IMR-90 (cell line): ENCODE results near the gene CPOX. TPM values are rescaled to one million over a fixed set of nuclear protein-coding genes. Genes with fewer than 3 reads are reported as not detected.

ENCODE experiments used
- ATAC-seq: fragments of 200-7000 bp; cut with Tn5 transposase; 2 replicates; pipeline ENCODE4 v1.9.1; 2020; ENCODE audit warnings: low read depth, mild to moderate bottlenecking, moderate library complexity
- BruUV-seq: library from RNA; stranded (reverse); fragments of 400-500 nt; replicated peaks from 2 replicates; lab custom pipeline; 2021; lab: Mats Ljungman, UMichigan
- CTCF ChIA-PET: fragments of 300-600 bp; formaldehyde crosslinking; extraction: SDS; loops from one replicate; lab custom pipeline; 2021; ENCODE audit warnings: antibody characterized with exemption; lab: Yijun Ruan, JAX
- POLR2A ChIA-PET: fragments of 300-600 bp; sonication (Branson Sonifier 250); formaldehyde crosslinking; loops from one replicate; lab custom pipeline; 2022; ENCODE audit warnings: antibody characterized with exemption; ENCODE audit not compliant: unreplicated experiment; lab: Charles Lee
- DNase-seq: peaks from one replicate; pipeline ENCODE4 v3.0.0; 2013
- H2AFZ ChIP-seq: replicated peaks from 2 replicates; pipeline ENCODE3; 2013; ENCODE audit warnings: low read length, mild to moderate bottlenecking; ENCODE audit not compliant: poor library complexity
- H2AK5ac ChIP-seq: 2 replicates; pipeline ENCODE4 v1.6.1; 2013; ENCODE audit warnings: low read depth, low read length, inconsistent platforms
- H2AK9ac ChIP-seq: replicated peaks from 2 replicates; pipeline ENCODE3; 2013; ENCODE audit warnings: mild to moderate bottlenecking, low read depth, low read length, moderate library complexity; ENCODE audit not compliant: poor library complexity
- H2BK120ac ChIP-seq: 2 replicates; pipeline ENCODE4 v1.6.1; 2013; ENCODE audit warnings: low read depth, low read length, inconsistent platforms
- H2BK15ac ChIP-seq: 3 replicates; pipeline ENCODE4 v1.6.1; 2013; ENCODE audit warnings: low read depth, low read length, inconsistent platforms
- H2BK20ac ChIP-seq: 2 replicates; pipeline ENCODE4 v1.6.1; 2013; ENCODE audit warnings: low read depth, mild to moderate bottlenecking, inconsistent platforms, low read length, moderate library complexity
- H2BK5ac ChIP-seq: 2 replicates; pipeline ENCODE4 v1.6.1; 2013; ENCODE audit warnings: mild to moderate bottlenecking, low read depth, low read length, inconsistent platforms; ENCODE audit not compliant: poor library complexity, severe bottlenecking
- H3K14ac ChIP-seq: replicated peaks from 2 replicates; pipeline ENCODE4 v1.6.1; 2013; ENCODE audit warnings: low read depth, low read length, inconsistent platforms
- H3K18ac ChIP-seq: 2 replicates; pipeline ENCODE4 v1.6.1; 2013; ENCODE audit warnings: low read depth, low read length, control low read depth
- H3K23ac ChIP-seq: 2 replicates; pipeline ENCODE4 v1.6.1; 2013; ENCODE audit warnings: low read depth, low read length, inconsistent platforms
- H3K27ac ChIP-seq: 2 replicates; pipeline ENCODE4 v1.5.1; 2013; ENCODE audit warnings: mild to moderate bottlenecking, control low read depth, low read length; ENCODE audit not compliant: insufficient read depth
- H3K27me3 ChIP-seq: 2 replicates; pipeline ENCODE4 v1.6.1; 2013; ENCODE audit warnings: low read length; ENCODE audit not compliant: control insufficient read depth, insufficient read depth
- H3K36me3 ChIP-seq: 2 replicates; pipeline ENCODE4 v1.6.1; 2013; ENCODE audit warnings: low read length, mixed read lengths; ENCODE audit not compliant: control insufficient read depth, insufficient read depth
- H3K4ac ChIP-seq: 2 replicates; pipeline ENCODE4 v1.6.1; 2013; ENCODE audit warnings: low read depth, low read length, inconsistent platforms
- H3K4me1 ChIP-seq: 2 replicates; pipeline ENCODE4 v1.6.1; 2013; ENCODE audit warnings: low read length, mixed read lengths; ENCODE audit not compliant: control insufficient read depth, insufficient read depth
- H3K4me2 ChIP-seq: 2 replicates; pipeline ENCODE4 v1.6.1; 2013; ENCODE audit warnings: low read depth, mild to moderate bottlenecking, control low read depth, low read length, moderate library complexity
- H3K4me3 ChIP-seq: 2 replicates; pipeline ENCODE4 v1.5.1; 2013; ENCODE audit warnings: low read depth, mild to moderate bottlenecking, control low read depth, low read length, moderate library complexity; ENCODE audit not compliant: insufficient read depth
- H3K56ac ChIP-seq: 2 replicates; pipeline ENCODE4 v1.6.1; 2013; ENCODE audit warnings: low read length, inconsistent platforms; ENCODE audit not compliant: insufficient read depth; ENCODE audit errors: extremely low read depth
- H3K79me1 ChIP-seq, 2 experiments: 2 replicates each; pipeline ENCODE4 v1.6.1; 2013; ENCODE audit warnings: low read length in 2 of 2, inconsistent platforms in 1 of 2, low read depth in 1 of 2
- H3K9ac ChIP-seq: 2 replicates; pipeline ENCODE4 v1.6.1; 2013; ENCODE audit warnings: low read depth, low read length, control low read depth
- H3K9me1 ChIP-seq: 2 replicates; pipeline ENCODE4 v1.6.1; 2013; ENCODE audit warnings: low read length, inconsistent platforms; ENCODE audit not compliant: insufficient read depth
- H3K9me3 ChIP-seq: 2 replicates; pipeline ENCODE4 v1.6.1; 2013; ENCODE audit warnings: low read length; ENCODE audit not compliant: control insufficient read depth, insufficient read depth
- H4K20me1 ChIP-seq: 2 replicates; pipeline ENCODE4 v1.6.1; 2013; ENCODE audit warnings: low read length, inconsistent platforms; ENCODE audit not compliant: insufficient read depth
- H4K5ac ChIP-seq: 2 replicates; pipeline ENCODE4 v1.6.1; 2013; ENCODE audit warnings: mild to moderate bottlenecking, low read depth, low read length, control low read depth
- H4K8ac ChIP-seq, 2 experiments: 2 replicates each; pipeline ENCODE4 v1.6.1; 2013; ENCODE audit warnings: low read depth in 2 of 2, low read length in 2 of 2, control low read depth in 1 of 2, inconsistent platforms in 1 of 2
- H4K91ac ChIP-seq: 2 replicates; pipeline ENCODE4 v1.6.1; 2013; ENCODE audit warnings: low read depth, low read length, inconsistent platforms; ENCODE audit not compliant: insufficient read depth
- BHLHE40 ChIP-seq: fragments of 150-350 bp; IDR thresholded peaks from 2 replicates; pipeline ENCODE4 v1.6.1; 2016; ENCODE audit warnings: mild to moderate bottlenecking, low read depth, low read length
- CEBPB ChIP-seq: IDR thresholded peaks from 2 replicates; pipeline ENCODE4 v1.6.1; 2012; ENCODE audit warnings: low read depth, low read length, improper control_type of control experiment
- CHD1 ChIP-seq: IDR thresholded peaks from 2 replicates; pipeline ENCODE4 v1.6.1; 2012; ENCODE audit warnings: low read depth, low read length, improper control_type of control experiment
- FOS ChIP-seq: fragments of 150-350 bp; IDR thresholded peaks from 2 replicates; pipeline ENCODE4 v1.6.1; 2016; ENCODE audit warnings: low read depth, low read length
- MAFK ChIP-seq: IDR thresholded peaks from 2 replicates; pipeline ENCODE4 v1.6.1; 2012; ENCODE audit warnings: low read depth, low read length, improper control_type of control experiment
- MAZ ChIP-seq: IDR thresholded peaks from 2 replicates; pipeline ENCODE4 v1.6.1; 2012; ENCODE audit warnings: low read depth, mild to moderate bottlenecking, low read length, improper control_type of control experiment, moderate library complexity, borderline replicate concordance
- MXI1 ChIP-seq: IDR thresholded peaks from 2 replicates; pipeline ENCODE4 v1.6.1; 2012; ENCODE audit warnings: low read depth, mild to moderate bottlenecking, low read length, moderate library complexity, borderline replicate concordance
- NFE2L2 ChIP-seq: fragments of 150-350 bp; IDR thresholded peaks from 2 replicates; pipeline ENCODE4 v1.6.1; 2016; ENCODE audit warnings: low read depth, mild to moderate bottlenecking, low read length
- POLR2A ChIP-seq: IDR thresholded peaks from 2 replicates; pipeline ENCODE4 v1.6.1; 2012; ENCODE audit warnings: mild to moderate bottlenecking, low read depth, low read length
- RAD21 ChIP-seq: IDR thresholded peaks from 2 replicates; pipeline ENCODE4 v1.6.1; 2012; ENCODE audit warnings: low read length, improper control_type of control experiment
- RCOR1 ChIP-seq: IDR thresholded peaks from 2 replicates; pipeline ENCODE4 v1.6.1; 2012; ENCODE audit warnings: mild to moderate bottlenecking, low read length, improper control_type of control experiment; ENCODE audit not compliant: insufficient replicate concordance
- RFX5 ChIP-seq: IDR thresholded peaks from 2 replicates; pipeline ENCODE4 v1.8.0; 2012; ENCODE audit warnings: low read depth, mild to moderate bottlenecking, low read length, moderate library complexity
- SMC3 ChIP-seq: fragments of 150-350 bp; IDR thresholded peaks from 2 replicates; pipeline ENCODE4 v1.6.1; 2016; ENCODE audit warnings: low read depth, mild to moderate bottlenecking, antibody characterized with exemption, low read length, moderate library complexity
- USF2 ChIP-seq: fragments of 150-350 bp; IDR thresholded peaks from 2 replicates; pipeline ENCODE4 v1.6.1; 2017; ENCODE audit warnings: mild to moderate bottlenecking, antibody characterized with exemption, low read length, low read depth
- WGBS, 2 experiments: methylation state at CpG; one replicate each; pipeline versions ENCODE4 v1.1.5 to v1.1.7; 2013; ENCODE audit warnings: missing lambda C conversion rate in 2 of 2; ENCODE audit not compliant: insufficient read length in 1 of 2; ENCODE audit errors: extremely low coverage in 2 of 2; 5-methylcytosine and 5-hydroxymethylcytosine counted together
- dilution Hi-C: fragments of 300-500 bp; cut with HindIII; formaldehyde crosslinking; loops from one replicate; pipeline ENCODE4 v1.14.3; 2018; ENCODE audit warnings: low sequenced_read_pairs; ENCODE audit not compliant: unreplicated experiment
- in situ Hi-C: fragments of 300-500 bp; cut with MboI; formaldehyde crosslinking; loops from 3 replicates; pipeline ENCODE4 v1.14.3; 2019; ENCODE audit warnings: low sequenced_read_pairs, inconsistent platforms, mixed read lengths
- intact Hi-C: fragments of 100-400 bp; cut with micrococcal nuclease; formaldehyde crosslinking; loops from 2 replicates; pipeline ENCODE4 v1.10.0; 2022
- polyA plus RNA-seq, 3 experiments: library from polyadenylated mRNA; depleted of rRNA; stranded (reverse); fragments of >200 nt; gene quantifications; 2 replicates each; pipeline ENCODE4 v1.2.3, GENCODE V29; 2012; ENCODE audit warnings: low replicate concordance in 1 of 3
- total RNA-seq: library from RNA; depleted of rRNA; stranded (reverse); fragments of >200 nt; gene quantifications from 2 replicates; pipeline ENCODE4 v1.2.3, GENCODE V29; 2012
- TF ChIP-seq, protein P1 (sequence below): fragments of 150-350 bp; IDR thresholded peaks from 2 replicates; pipeline ENCODE4 v1.6.1; 2016; ENCODE audit warnings: low read depth, mild to moderate bottlenecking, low read length, moderate library complexity, borderline replicate concordance
- TF ChIP-seq, protein P2 (sequence below): conservative IDR thresholded peaks from 2 replicates; pipeline ENCODE4 v1.5.1; 2012; ENCODE audit warnings: mild to moderate bottlenecking, low read depth, low read length, improper control_type of control experiment

CPOX gene
- total and polyA plus RNA-seq, 2 of the 4 experiments (the other 2 are of a cell fraction): 14.5 to 19.4 TPM

GRCh38 chr3:98534168-98534567, 59.2 kb downstream of the CPOX start:
- in situ Hi-C loops: no loop called here
- POLR2A ChIA-PET: no interaction called here
- Histone ChIP-seq H3K4me1 (no peaks in the 10 kb centered on the region), H2AK9ac (no peak overlapping the region), H4K91ac (no peak overlapping the region), H3K36me3 (no peaks in the 10 kb centered on the region), H3K23ac (no peak overlapping the region), H3K79me1 (no peaks in the 10 kb centered on the region), H2BK20ac (no peak overlapping the region), H3K27ac (no peak overlapping the region), H3K27me3 (peaks cover 7% of the 10 kb centered on the region), H3K14ac (no peak overlapping the region), H3K18ac (no peak overlapping the region), H2BK120ac (no peak overlapping the region), H3K9me3 (no peaks in the 10 kb centered on the region), H2BK15ac (no peak overlapping the region), H3K4me2 (no peak overlapping the region), H3K9ac (no peak overlapping the region), H4K5ac (no peak overlapping the region), H2AK5ac (no peak overlapping the region), H3K4ac (no peak overlapping the region), H2BK5ac (no peak overlapping the region), H4K8ac (no peak overlapping the region), H3K56ac (no peak overlapping the region), H3K4me3 (no peak overlapping the region), H2AFZ (no peak overlapping the region), H3K9me1 (no peaks in the 10 kb centered on the region), H4K20me1 (no peaks in the 10 kb centered on the region)
- ATAC-seq: no peak
- dilution Hi-C loops: no loop called here
- no peak for DNase-seq
- BruUV-seq: no TSS peak
- TF ChIP-seq RCOR1 (no peak), CHD1 (no peak), MAFK (no peak), MXI1 (no peak), NFE2L2 (no peak), BHLHE40 (no peak), FOS (no peak), MAZ (no peak), POLR2A (no peak), CEBPB (no peak), RAD21 (no peak), USF2 (no peak), RFX5 (no peak), SMC3 (no peak)
- TF ChIP-seq, protein P1, sequence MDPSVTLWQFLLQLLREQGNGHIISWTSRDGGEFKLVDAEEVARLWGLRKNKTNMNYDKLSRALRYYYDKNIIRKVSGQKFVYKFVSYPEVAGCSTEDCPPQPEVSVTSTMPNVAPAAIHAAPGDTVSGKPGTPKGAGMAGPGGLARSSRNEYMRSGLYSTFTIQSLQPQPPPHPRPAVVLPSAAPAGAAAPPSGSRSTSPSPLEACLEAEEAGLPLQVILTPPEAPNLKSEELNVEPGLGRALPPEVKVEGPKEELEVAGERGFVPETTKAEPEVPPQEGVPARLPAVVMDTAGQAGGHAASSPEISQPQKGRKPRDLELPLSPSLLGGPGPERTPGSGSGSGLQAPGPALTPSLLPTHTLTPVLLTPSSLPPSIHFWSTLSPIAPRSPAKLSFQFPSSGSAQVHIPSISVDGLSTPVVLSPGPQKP: no peak
- TF ChIP-seq, protein P2, sequence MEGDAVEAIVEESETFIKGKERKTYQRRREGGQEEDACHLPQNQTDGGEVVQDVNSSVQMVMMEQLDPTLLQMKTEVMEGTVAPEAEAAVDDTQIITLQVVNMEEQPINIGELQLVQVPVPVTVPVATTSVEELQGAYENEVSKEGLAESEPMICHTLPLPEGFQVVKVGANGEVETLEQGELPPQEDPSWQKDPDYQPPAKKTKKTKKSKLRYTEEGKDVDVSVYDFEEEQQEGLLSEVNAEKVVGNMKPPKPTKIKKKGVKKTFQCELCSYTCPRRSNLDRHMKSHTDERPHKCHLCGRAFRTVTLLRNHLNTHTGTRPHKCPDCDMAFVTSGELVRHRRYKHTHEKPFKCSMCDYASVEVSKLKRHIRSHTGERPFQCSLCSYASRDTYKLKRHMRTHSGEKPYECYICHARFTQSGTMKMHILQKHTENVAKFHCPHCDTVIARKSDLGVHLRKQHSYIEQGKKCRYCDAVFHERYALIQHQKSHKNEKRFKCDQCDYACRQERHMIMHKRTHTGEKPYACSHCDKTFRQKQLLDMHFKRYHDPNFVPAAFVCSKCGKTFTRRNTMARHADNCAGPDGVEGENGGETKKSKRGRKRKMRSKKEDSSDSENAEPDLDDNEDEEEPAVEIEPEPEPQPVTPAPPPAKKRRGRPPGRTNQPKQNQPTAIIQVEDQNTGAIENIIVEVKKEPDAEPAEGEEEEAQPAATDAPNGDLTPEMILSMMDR: no peak
- CTCF ChIA-PET: no interaction called here
- intact Hi-C loops: no loop called here
- no CpG with 5 or more reads among the region's 2 CpGs for WGBS, 2 experiments
